HCT116 (cell line): ENCODE results near the gene RNF113A. TPM values are rescaled to one million over a fixed set of nuclear protein-coding genes. Genes with fewer than 3 reads are reported as not detected.

Source experiments
- ATAC-seq: fragments of 200-7000 bp; cut with Tn5 transposase; 2 replicates; pipeline ENCODE4 v1.9.1; 2020; ENCODE audit warnings: mild to moderate bottlenecking, moderate library complexity
- BruUV-seq: library from RNA; stranded (reverse); fragments of 400-500 nt; replicated peaks from 2 replicates; lab custom pipeline; 2021; lab: Mats Ljungman, UMichigan
- CTCF ChIA-PET: fragments of 300-600 bp; sonication (Branson Sonifier 250); formaldehyde crosslinking; loops from one replicate; lab custom pipeline; 2021; ENCODE audit warnings: antibody characterized with exemption; lab: Charles Lee
- POLR2A ChIA-PET: fragments of 300-600, 350-600 bp; sonication (Branson Sonifier 250); formaldehyde crosslinking; loops from one replicate; lab custom pipeline; 2021; ENCODE audit warnings: antibody characterized with exemption; lab: Charles Lee
- RAD21 ChIA-PET, 2 experiments: fragments of 300-600 bp; sonication (Branson Sonifier 250); formaldehyde crosslinking; loops; one replicate each; lab custom pipeline; 2023; ENCODE audit warnings: low total read pairs in 2 of 2; ENCODE audit not compliant: uncharacterized antibody in 2 of 2, unreplicated experiment in 2 of 2, low non-redundant PET in 1 of 2; lab: Charles Lee
- DNase-seq: peaks from one replicate; pipeline ENCODE4 v3.0.0-alpha.2; 2010; ENCODE audit warnings: low read depth, low spot score
- H2AFZ ChIP-seq: fragments of 200-600 bp; shearing (Covaris generic), sonication (generic); 2 replicates; pipeline ENCODE4 v1.6.1; 2017; ENCODE audit warnings: low read depth, mixed run types, mixed read lengths, antibody characterized with exemption, low read length; ENCODE audit not compliant: poor library complexity, severe bottlenecking
- H3K27ac ChIP-seq: 2 replicates; pipeline ENCODE4 v1.5.1; 2012; ENCODE audit warnings: low read depth, low read length
- H3K27me3 ChIP-seq: fragments of 200-600 bp; sonication (generic); 2 replicates; pipeline ENCODE4 v1.6.1; 2016; ENCODE audit warnings: mixed run types, low read length, mixed read lengths; ENCODE audit not compliant: insufficient read depth
- H3K36me3 ChIP-seq, 2 experiments: fragments of 200-500 bp in 1 of 2; fragments of 200-600 bp in 1 of 2; sonication (Bioruptor generic) in 1 of 2; sonication (generic) in 1 of 2; 2 replicates each; pipeline versions ENCODE4 v1.5.1 to v1.6.1; 2014 to 2016; ENCODE audit warnings: low read length in 2 of 2, inconsistent platforms in 1 of 2, mixed read lengths in 1 of 2, mixed run types in 1 of 2; ENCODE audit not compliant: insufficient read depth in 2 of 2, control insufficient read depth in 1 of 2
- H3K4me1 ChIP-seq, 2 experiments: fragments of 200-600 bp in 1 of 2; sonication (generic) in 1 of 2; 2 replicates each; pipeline versions ENCODE4 v1.5.1 to v1.6.1; 2012 to 2017; ENCODE audit warnings: low read length in 2 of 2, inconsistent platforms in 1 of 2, mild to moderate bottlenecking in 1 of 2, mixed read lengths in 1 of 2, mixed run types in 1 of 2, moderate library complexity in 1 of 2; ENCODE audit not compliant: insufficient read depth in 2 of 2, control insufficient read depth in 1 of 2
- H3K4me2 ChIP-seq: fragments of 200-600 bp; sonication (generic); 2 replicates; pipeline ENCODE4 v1.6.1; 2017; ENCODE audit warnings: mixed run types, low read length, mixed read lengths
- H3K4me3 ChIP-seq, 2 experiments: fragments of 200-600 bp in 1 of 2; sonication (generic) in 1 of 2; replicated peaks in 1 of 2; 2 replicates each; pipeline ENCODE4 v1.5.1; 2011 to 2016; ENCODE audit warnings: low read length in 2 of 2, control low read depth in 1 of 2, low read depth in 1 of 2, mild to moderate bottlenecking in 1 of 2, mixed read lengths in 1 of 2, mixed run types in 1 of 2
- H3K79me2 ChIP-seq: fragments of 200-600 bp; sonication (generic); 2 replicates; pipeline ENCODE4 v1.6.1; 2017; ENCODE audit warnings: mild to moderate bottlenecking, mixed run types, low read length, moderate library complexity, mixed read lengths; ENCODE audit not compliant: insufficient read depth
- H3K9ac ChIP-seq: fragments of 200-600 bp; sonication (generic); 2 replicates; pipeline ENCODE4 v1.6.1; 2016; ENCODE audit warnings: low read length, mixed read lengths
- H3K9me2 ChIP-seq: fragments of 200-600 bp; sonication (generic), shearing (Covaris generic); 2 replicates; pipeline ENCODE4 v1.6.1; 2017; ENCODE audit warnings: mixed run types, mild to moderate bottlenecking, moderate library complexity; ENCODE audit not compliant: insufficient read depth
- H3K9me3 ChIP-seq, 2 experiments: fragments of 200-500 bp in 1 of 2; fragments of 200-600 bp in 1 of 2; sonication (Bioruptor generic) in 1 of 2; sonication (generic) in 1 of 2; 2 replicates each; pipeline ENCODE4 v1.6.1; 2014 to 2017; ENCODE audit warnings: low read length in 2 of 2, mixed read lengths in 2 of 2, inconsistent platforms in 1 of 2, low read depth in 1 of 2, mild to moderate bottlenecking in 1 of 2, mixed run types in 1 of 2, moderate library complexity in 1 of 2; ENCODE audit not compliant: control insufficient read depth in 1 of 2, insufficient read depth in 1 of 2
- H4K20me1 ChIP-seq: fragments of 200-600 bp; sonication (generic), shearing (Covaris generic); 2 replicates; pipeline ENCODE4 v1.6.1; 2017; ENCODE audit warnings: mixed run types, mild to moderate bottlenecking, moderate library complexity; ENCODE audit not compliant: insufficient read depth
- EZH2phosphoT487 ChIP-seq: fragments of 200-600 bp; IDR thresholded peaks from 2 replicates; pipeline ENCODE4 v1.6.1; 2018; ENCODE audit warnings: antibody characterized with exemption, borderline replicate concordance
- FOSL1 ChIP-seq: IDR thresholded peaks from 2 replicates; pipeline ENCODE4 v1.6.1; 2012; ENCODE audit warnings: low read depth
- POLR2AphosphoS5 ChIP-seq: IDR thresholded peaks from 2 replicates; pipeline ENCODE4 v1.6.1; 2011; ENCODE audit warnings: mild to moderate bottlenecking, low read depth, low read length, moderate library complexity
- SRF ChIP-seq: IDR thresholded peaks from 2 replicates; pipeline ENCODE4 v1.6.1; 2012; ENCODE audit warnings: low read depth
- TCF7L2 ChIP-seq: IDR thresholded peaks from 2 replicates; pipeline ENCODE4 v1.7.0; 2011; ENCODE audit warnings: borderline replicate concordance, inconsistent platforms; ENCODE audit not compliant: insufficient read depth, insufficient read length; ENCODE audit errors: extremely low read depth
- YY1 ChIP-seq: IDR thresholded peaks from 2 replicates; pipeline ENCODE4 v1.6.1; 2011; ENCODE audit warnings: low read length, low read depth, moderate library complexity, mild to moderate bottlenecking; ENCODE audit not compliant: insufficient replicate concordance; ENCODE audit errors: extremely low read depth
- intact Hi-C: fragments of 100-400 bp; cut with micrococcal nuclease; formaldehyde crosslinking; loops from 2 replicates; pipeline ENCODE4 v1.10.0; 2022
- total RNA-seq: library from RNA; stranded (reverse); gene quantifications from one replicate; pipeline ENCODE4 v1.2.1, GENCODE V29; 2021; ENCODE audit not compliant: unreplicated experiment
- TF ChIP-seq, protein P1 (sequence below): IDR thresholded peaks from 2 replicates; pipeline ENCODE4 v1.6.1; 2011; ENCODE audit warnings: mild to moderate bottlenecking, low read length, moderate library complexity; ENCODE audit not compliant: insufficient replicate concordance; ENCODE audit errors: extremely low read depth
- TF ChIP-seq, protein P2 (sequence below): IDR thresholded peaks from 2 replicates; pipeline ENCODE4 v1.6.1; 2012

RNF113A gene
- total RNA-seq, 1 experiment from 2014 or later: 8.1 TPM

DNA sequence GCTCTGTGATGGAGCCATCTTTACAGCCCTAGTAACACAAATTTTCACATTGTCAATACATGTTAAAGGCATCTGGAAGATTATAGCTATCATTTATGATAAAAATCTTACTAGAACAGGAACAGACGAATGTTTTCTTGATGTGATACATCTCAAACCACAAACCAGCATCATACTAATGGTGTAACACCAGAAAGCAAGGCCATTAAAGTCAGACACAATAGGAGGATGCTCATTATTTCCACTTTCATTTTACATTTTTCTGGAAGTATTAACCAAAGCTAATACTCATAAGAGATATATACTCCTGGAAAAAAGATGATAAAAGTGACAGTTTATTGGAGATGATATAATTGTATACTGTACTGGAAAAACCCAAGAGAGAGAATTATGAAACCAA, 29.4 kb upstream of the RNF113A start:
- intact Hi-C loops: no loop called here
- Histone ChIP-seq H3K36me3 (no peaks in the 10 kb centered on the region), H3K4me2 (no peak overlapping the region), H3K9me3 (no peaks in the 10 kb centered on the region), H3K9me2 (no peaks in the 10 kb centered on the region), H3K27me3 (no peaks in the 10 kb centered on the region), H3K27ac (no peak overlapping the region), H3K79me2 (no peaks in the 10 kb centered on the region), H3K9ac (no peak overlapping the region), H3K4me1 (no peaks in the 10 kb centered on the region), H3K4me3 (no peak overlapping the region), H4K20me1 (no peaks in the 10 kb centered on the region), H2AFZ (no peak overlapping the region)
- DNase-seq: no peak
- ChIA-PET CTCF (no interaction called here), POLR2A (no interaction called here), RAD21 (no interaction called here)
- no peak for TF ChIP-seq FOSL1
- no peak for TF ChIP-seq SRF
- ATAC-seq: no peak
- no TSS peak for BruUV-seq

DNA sequence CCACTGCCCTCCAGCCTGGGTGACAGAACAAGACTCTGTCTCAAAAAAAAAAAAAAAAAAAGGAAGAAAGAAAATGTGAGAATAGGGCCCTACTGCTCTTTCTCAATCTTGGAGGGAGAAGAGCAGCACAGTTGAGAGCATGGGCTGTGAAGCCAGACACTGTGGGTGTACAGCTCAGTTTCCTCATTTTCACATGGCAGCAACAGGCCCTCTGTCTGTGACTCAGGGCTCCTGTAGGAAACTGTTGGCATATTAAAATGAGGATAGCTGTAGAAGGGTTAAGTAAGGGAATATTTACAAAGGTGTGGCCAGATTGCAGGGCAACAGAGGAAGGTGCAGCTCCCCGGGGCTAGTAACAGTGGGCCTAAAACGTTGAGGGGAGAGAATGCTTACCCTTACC, 27.6 kb upstream of the RNF113A start:
- Histone ChIP-seq H3K9me3 (no peaks in the 10 kb centered on the region), H3K4me1 (no peaks in the 10 kb centered on the region), H3K27ac (no peak overlapping the region), H3K9me2 (no peaks in the 10 kb centered on the region), H3K9ac (no peak overlapping the region), H3K36me3 (no peaks in the 10 kb centered on the region), H3K4me3 (no peak overlapping the region), H4K20me1 (no peaks in the 10 kb centered on the region), H3K79me2 (no peaks in the 10 kb centered on the region), H2AFZ (no peak overlapping the region), H3K4me2 (no peak overlapping the region), H3K27me3 (no peaks in the 10 kb centered on the region)
- no peak for DNase-seq
- TF ChIP-seq TCF7L2: no peak
- TF ChIP-seq POLR2AphosphoS5: no peak
- TF ChIP-seq, protein P1, sequence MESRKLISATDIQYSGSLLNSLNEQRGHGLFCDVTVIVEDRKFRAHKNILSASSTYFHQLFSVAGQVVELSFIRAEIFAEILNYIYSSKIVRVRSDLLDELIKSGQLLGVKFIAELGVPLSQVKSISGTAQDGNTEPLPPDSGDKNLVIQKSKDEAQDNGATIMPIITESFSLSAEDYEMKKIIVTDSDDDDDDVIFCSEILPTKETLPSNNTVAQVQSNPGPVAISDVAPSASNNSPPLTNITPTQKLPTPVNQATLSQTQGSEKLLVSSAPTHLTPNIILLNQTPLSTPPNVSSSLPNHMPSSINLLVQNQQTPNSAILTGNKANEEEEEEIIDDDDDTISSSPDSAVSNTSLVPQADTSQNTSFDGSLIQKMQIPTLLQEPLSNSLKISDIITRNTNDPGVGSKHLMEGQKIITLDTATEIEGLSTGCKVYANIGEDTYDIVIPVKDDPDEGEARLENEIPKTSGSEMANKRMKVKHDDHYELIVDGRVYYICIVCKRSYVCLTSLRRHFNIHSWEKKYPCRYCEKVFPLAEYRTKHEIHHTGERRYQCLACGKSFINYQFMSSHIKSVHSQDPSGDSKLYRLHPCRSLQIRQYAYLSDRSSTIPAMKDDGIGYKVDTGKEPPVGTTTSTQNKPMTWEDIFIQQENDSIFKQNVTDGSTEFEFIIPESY: no peak
- no peak for TF ChIP-seq YY1
- TF ChIP-seq EZH2phosphoT487: no peak
- TF ChIP-seq, protein P2, sequence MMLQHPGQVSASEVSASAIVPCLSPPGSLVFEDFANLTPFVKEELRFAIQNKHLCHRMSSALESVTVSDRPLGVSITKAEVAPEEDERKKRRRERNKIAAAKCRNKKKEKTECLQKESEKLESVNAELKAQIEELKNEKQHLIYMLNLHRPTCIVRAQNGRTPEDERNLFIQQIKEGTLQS: no peak
- intact Hi-C loops: no loop called here
- ATAC-seq: no peak
- POLR2A ChIA-PET: no interaction called here
- RAD21 ChIA-PET: no interaction called here
- BruUV-seq: no TSS peak
- CTCF ChIA-PET: interaction anchor here (0.9 kb wide), 1 partner anchor 11 kb away, joined by 3 read pairs; no protein-coding TSS in a partner anchor
